Islet of Langerhans (tissue), 1 donor: ENCODE measurements around the gene EXOC3.
"Not testable (repeated sequence)": the region's sequence is repeated elsewhere in the genome, so short reads cannot be mapped to it uniquely, and the experiment has no call there.

Experiments used
- FAIRE-seq: peaks from one replicate; lab custom pipeline; 2011; peaks lifted over from hg19 to GRCh38; lab: Jason Lieb, UNC

The EXOC3 gene

GRCh38 chr5:407801-408268 is 35.1 kb upstream of the EXOC3 start:
- no peak for FAIRE-seq

- FAIRE-seq = no peak
Measured at GRCh38 chr5:410911-411517, 32.0 kb upstream of the EXOC3 start.

GRCh38 chr5:411728-412127 is 31.2 kb upstream of the EXOC3 start:
- no peak for FAIRE-seq

- not testable (repeated sequence) for FAIRE-seq
Measured at GRCh38 chr5:414991-415927, 27.7 kb upstream of the EXOC3 start.

GRCh38 chr5:415928-416635 is 26.9 kb upstream of the EXOC3 start:
- FAIRE-seq = no peak

- FAIRE-seq = no peak
Measured at GRCh38 chr5:416636-416960, 26.4 kb upstream of the EXOC3 start.

GRCh38 chr5:417301-418161 is 25.4 kb upstream of the EXOC3 start:
- no peak for FAIRE-seq

- no peak for FAIRE-seq
Measured at GRCh38 chr5:418162-419121, 24.5 kb upstream of the EXOC3 start.

GRCh38 chr5:419970-420369 is 23.0 kb upstream of the EXOC3 start:
- no peak for FAIRE-seq

- no peak for FAIRE-seq
Measured at GRCh38 chr5:420632-421286, 22.2 kb upstream of the EXOC3 start.

GRCh38 chr5:421287-421880 is 21.6 kb upstream of the EXOC3 start:
- no peak for FAIRE-seq

- FAIRE-seq = no peak
Measured at GRCh38 chr5:421901-422300, 21.1 kb upstream of the EXOC3 start.

- no peak for FAIRE-seq
Measured at GRCh38 chr5:422323-423232, 20.4 kb upstream of the EXOC3 start.

- no peak for FAIRE-seq
Measured at GRCh38 chr5:423233-423565, 19.8 kb upstream of the EXOC3 start.

GRCh38 chr5:423626-424261 is 19.2 kb upstream of the EXOC3 start:
- FAIRE-seq = no peak

- FAIRE-seq = no peak
Measured at GRCh38 chr5:424301-425110, 18.5 kb upstream of the EXOC3 start.

- FAIRE-seq = no peak
Measured at GRCh38 chr5:425714-426113, 17.3 kb upstream of the EXOC3 start.
